Panc1 (cell line): ENCODE data around the gene KCNMA1. TPM values are rescaled to one million over a fixed set of nuclear protein-coding genes. Genes with fewer than 3 reads are reported as not detected.

Source experiments
- ATAC-seq: fragments of 200-7000 bp; cut with Tn5 transposase; 2 replicates; pipeline ENCODE4 v1.9.1; 2020; ENCODE audit warnings: mild to moderate bottlenecking, moderate library complexity
- BruUV-seq: library from RNA; stranded (reverse); fragments of 400-500 nt; replicated peaks from 2 replicates; lab custom pipeline; 2021; lab: Mats Ljungman, UMichigan
- CTCF ChIA-PET: fragments of 300-600 bp; sonication (Branson Sonifier 250); formaldehyde crosslinking; loops from one replicate; lab custom pipeline; 2022; ENCODE audit warnings: antibody characterized with exemption; lab: Charles Lee
- POLR2A ChIA-PET: fragments of 300-600 bp; sonication (Branson Sonifier 250); formaldehyde crosslinking; loops from one replicate; lab custom pipeline; 2022; ENCODE audit warnings: antibody characterized with exemption; lab: Charles Lee
- DNase-seq: peaks from one replicate; pipeline ENCODE4 v3.0.0-alpha.2; 2010; ENCODE audit warnings: low read depth, low spot score
- H3K27ac ChIP-seq: 2 replicates; pipeline ENCODE4 v1.5.1; 2011; ENCODE audit warnings: mild to moderate bottlenecking, low read length, inconsistent platforms
- H3K27me3 ChIP-seq: fragments of 200-500 bp; sonication (Bioruptor generic); 2 replicates; pipeline ENCODE4 v1.6.0; 2014; ENCODE audit warnings: low read length, inconsistent platforms; ENCODE audit not compliant: control insufficient read depth, insufficient read depth
- H3K36me3 ChIP-seq: fragments of 200-500 bp; sonication (Bioruptor generic); 2 replicates; pipeline ENCODE4 v1.5.1; 2014; ENCODE audit warnings: inconsistent platforms, mild to moderate bottlenecking, low read length, moderate library complexity; ENCODE audit not compliant: control insufficient read depth, insufficient read depth
- H3K4me1 ChIP-seq: 2 replicates; pipeline ENCODE4 v1.5.1; 2011; ENCODE audit warnings: inconsistent platforms, mild to moderate bottlenecking, low read length, moderate library complexity; ENCODE audit not compliant: control insufficient read depth, insufficient read depth
- H3K4me3 ChIP-seq, 2 experiments: 2 replicates each; pipeline ENCODE4 v1.5.1; 2011 to 2012; ENCODE audit warnings: low read depth in 2 of 2, low read length in 2 of 2, mild to moderate bottlenecking in 2 of 2, inconsistent platforms in 1 of 2, moderate library complexity in 1 of 2
- H3K9me3 ChIP-seq: fragments of 200-500 bp; sonication (Bioruptor generic); 2 replicates; pipeline ENCODE4 v1.5.1; 2014; ENCODE audit warnings: low read depth, mild to moderate bottlenecking, inconsistent platforms, low read length, moderate library complexity; ENCODE audit not compliant: control insufficient read depth, insufficient read depth
- POLR2AphosphoS5 ChIP-seq: IDR thresholded peaks from 2 replicates; pipeline ENCODE4 v1.6.1; 2012; ENCODE audit warnings: mild to moderate bottlenecking, low read depth, low read length, moderate library complexity
- SIN3A ChIP-seq: IDR thresholded peaks from 2 replicates; pipeline ENCODE4 v1.6.1; 2012; ENCODE audit warnings: low read depth, mild to moderate bottlenecking, low read length, moderate library complexity, borderline replicate concordance; ENCODE audit not compliant: insufficient read depth
- TCF7L2 ChIP-seq: IDR thresholded peaks from 2 replicates; pipeline ENCODE4 v1.6.1; 2011; ENCODE audit warnings: mild to moderate bottlenecking, low read depth, low read length, inconsistent platforms
- in situ Hi-C: cut with HindIII; loops from 2 replicates; pipeline ENCODE4 v1.10.0; 2016; ENCODE audit warnings: low sequenced_read_pairs, low pct_unique_long_range_greater_than_20kb
- intact Hi-C: fragments of 100-400 bp; cut with micrococcal nuclease; formaldehyde crosslinking; loops from one replicate; pipeline ENCODE4 v1.10.0; 2022; ENCODE audit not compliant: unreplicated experiment
- total RNA-seq: library from RNA; stranded (reverse); gene quantifications from one replicate; pipeline ENCODE4 v1.2.1, GENCODE V29; 2021; ENCODE audit not compliant: unreplicated experiment
- TF ChIP-seq, protein P1 (sequence below): fragments of 450-650 bp; IDR thresholded peaks from 2 replicates; pipeline ENCODE4 v1.5.1; 2017; ENCODE audit warnings: mild to moderate bottlenecking
- TF ChIP-seq, protein P2 (sequence below), 2 experiments: IDR thresholded peaks; 2 replicates each; pipeline ENCODE4 v1.6.1; 2011 to 2012; ENCODE audit warnings: low read depth in 2 of 2, control low read depth in 1 of 2, low read length in 1 of 2, mild to moderate bottlenecking in 1 of 2, moderate library complexity in 1 of 2; ENCODE audit not compliant: insufficient read depth in 1 of 2

Gene KCNMA1
- total RNA-seq, 1 experiment from 2014 or later: 91.9 TPM

DNA sequence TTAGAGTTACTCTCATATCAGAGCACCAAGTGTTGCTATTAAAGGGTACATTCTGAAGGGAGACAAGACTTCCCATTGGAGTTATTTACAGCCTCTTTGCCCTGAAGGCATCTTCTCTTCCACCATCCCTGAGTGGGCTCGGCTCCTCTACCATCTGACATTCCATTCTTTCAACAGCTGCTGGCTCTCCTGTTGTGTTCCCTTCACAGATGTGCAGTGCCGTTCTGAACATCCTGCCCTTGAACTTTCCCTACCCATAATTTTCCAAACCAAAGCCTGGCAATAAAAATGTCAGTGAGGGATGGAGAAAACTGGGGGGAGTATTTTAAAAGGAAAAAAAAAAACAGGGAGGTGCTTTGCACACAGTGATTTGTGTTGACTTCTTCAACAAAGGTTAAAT, 392.9 kb downstream of the KCNMA1 start:
- Histone ChIP-seq H3K27ac (no peak overlapping the region), H3K9me3 (no peaks in the 10 kb centered on the region), H3K27me3 (no peaks in the 10 kb centered on the region), H3K36me3 (no peaks in the 10 kb centered on the region), H3K4me3 (no peak overlapping the region), H3K4me1 (peaks cover 11% of the 10 kb centered on the region; the same call in 1 of the 2 replicates)
- ATAC-seq: no peak
- in situ Hi-C loops: no loop called here
- POLR2A ChIA-PET: no interaction called here
- CTCF ChIA-PET: no interaction called here
- intact Hi-C loops: no loop called here
- no TSS peak for BruUV-seq
- TF ChIP-seq, protein P1, sequence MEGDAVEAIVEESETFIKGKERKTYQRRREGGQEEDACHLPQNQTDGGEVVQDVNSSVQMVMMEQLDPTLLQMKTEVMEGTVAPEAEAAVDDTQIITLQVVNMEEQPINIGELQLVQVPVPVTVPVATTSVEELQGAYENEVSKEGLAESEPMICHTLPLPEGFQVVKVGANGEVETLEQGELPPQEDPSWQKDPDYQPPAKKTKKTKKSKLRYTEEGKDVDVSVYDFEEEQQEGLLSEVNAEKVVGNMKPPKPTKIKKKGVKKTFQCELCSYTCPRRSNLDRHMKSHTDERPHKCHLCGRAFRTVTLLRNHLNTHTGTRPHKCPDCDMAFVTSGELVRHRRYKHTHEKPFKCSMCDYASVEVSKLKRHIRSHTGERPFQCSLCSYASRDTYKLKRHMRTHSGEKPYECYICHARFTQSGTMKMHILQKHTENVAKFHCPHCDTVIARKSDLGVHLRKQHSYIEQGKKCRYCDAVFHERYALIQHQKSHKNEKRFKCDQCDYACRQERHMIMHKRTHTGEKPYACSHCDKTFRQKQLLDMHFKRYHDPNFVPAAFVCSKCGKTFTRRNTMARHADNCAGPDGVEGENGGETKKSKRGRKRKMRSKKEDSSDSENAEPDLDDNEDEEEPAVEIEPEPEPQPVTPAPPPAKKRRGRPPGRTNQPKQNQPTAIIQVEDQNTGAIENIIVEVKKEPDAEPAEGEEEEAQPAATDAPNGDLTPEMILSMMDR: no peak
- no peak for TF ChIP-seq SIN3A
- no peak for TF ChIP-seq POLR2AphosphoS5
- TF ChIP-seq, protein P2, sequence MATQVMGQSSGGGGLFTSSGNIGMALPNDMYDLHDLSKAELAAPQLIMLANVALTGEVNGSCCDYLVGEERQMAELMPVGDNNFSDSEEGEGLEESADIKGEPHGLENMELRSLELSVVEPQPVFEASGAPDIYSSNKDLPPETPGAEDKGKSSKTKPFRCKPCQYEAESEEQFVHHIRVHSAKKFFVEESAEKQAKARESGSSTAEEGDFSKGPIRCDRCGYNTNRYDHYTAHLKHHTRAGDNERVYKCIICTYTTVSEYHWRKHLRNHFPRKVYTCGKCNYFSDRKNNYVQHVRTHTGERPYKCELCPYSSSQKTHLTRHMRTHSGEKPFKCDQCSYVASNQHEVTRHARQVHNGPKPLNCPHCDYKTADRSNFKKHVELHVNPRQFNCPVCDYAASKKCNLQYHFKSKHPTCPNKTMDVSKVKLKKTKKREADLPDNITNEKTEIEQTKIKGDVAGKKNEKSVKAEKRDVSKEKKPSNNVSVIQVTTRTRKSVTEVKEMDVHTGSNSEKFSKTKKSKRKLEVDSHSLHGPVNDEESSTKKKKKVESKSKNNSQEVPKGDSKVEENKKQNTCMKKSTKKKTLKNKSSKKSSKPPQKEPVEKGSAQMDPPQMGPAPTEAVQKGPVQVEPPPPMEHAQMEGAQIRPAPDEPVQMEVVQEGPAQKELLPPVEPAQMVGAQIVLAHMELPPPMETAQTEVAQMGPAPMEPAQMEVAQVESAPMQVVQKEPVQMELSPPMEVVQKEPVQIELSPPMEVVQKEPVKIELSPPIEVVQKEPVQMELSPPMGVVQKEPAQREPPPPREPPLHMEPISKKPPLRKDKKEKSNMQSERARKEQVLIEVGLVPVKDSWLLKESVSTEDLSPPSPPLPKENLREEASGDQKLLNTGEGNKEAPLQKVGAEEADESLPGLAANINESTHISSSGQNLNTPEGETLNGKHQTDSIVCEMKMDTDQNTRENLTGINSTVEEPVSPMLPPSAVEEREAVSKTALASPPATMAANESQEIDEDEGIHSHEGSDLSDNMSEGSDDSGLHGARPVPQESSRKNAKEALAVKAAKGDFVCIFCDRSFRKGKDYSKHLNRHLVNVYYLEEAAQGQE (IDR thresholded peaks at IDR 0.05; ENCODE audit: insufficient read depth in 1 of 2, low read depth in 2 of 2, low read length in 1 of 2): no peak
- no peak for TF ChIP-seq TCF7L2
- DNase-seq: no peak

DNA sequence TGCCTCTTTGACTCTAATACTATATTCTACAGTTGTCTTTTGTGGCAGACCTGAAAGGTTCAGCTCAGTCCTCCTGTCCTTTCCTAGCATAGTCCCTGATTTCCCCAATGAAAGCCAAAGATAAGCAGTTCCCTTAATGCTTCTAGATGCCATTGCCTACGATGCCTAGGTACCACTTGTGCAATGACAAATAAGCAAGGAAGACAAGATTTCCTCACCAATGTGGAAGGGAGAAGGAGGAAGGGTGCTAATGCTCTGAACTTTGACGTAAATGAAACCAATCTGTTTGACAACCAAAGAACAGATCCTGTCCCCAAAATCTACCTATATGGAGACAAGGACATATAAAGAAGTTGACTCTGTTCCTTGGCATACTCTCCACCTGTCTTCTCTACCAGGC, 393.3 kb downstream of the KCNMA1 start:
- H3K27me3 ChIP-seq: no peaks in the 10 kb centered on the region
- ChIA-PET POLR2A (no interaction called here), CTCF (no interaction called here)
- DNase-seq: no peak
- no peaks in the 10 kb centered on the region for H3K36me3 ChIP-seq
- TF ChIP-seq, protein P2 (IDR thresholded peaks at IDR 0.05; ENCODE audit: insufficient read depth in 1 of 2, low read depth in 2 of 2, low read length in 1 of 2): no peak
- in situ Hi-C loops (no loop called here), intact Hi-C loops (no loop called here)
- BruUV-seq: no TSS peak
- H3K27ac ChIP-seq: no peak overlapping the region
- peaks cover 15% of the 10 kb centered on the region; the same call in 1 of the 2 replicates for H3K4me1 ChIP-seq
- H3K4me3 ChIP-seq: no peak overlapping the region
- ATAC-seq: no peak
- no peaks in the 10 kb centered on the region for H3K9me3 ChIP-seq
